ENCODE data around the gene CCNB1IP1.

DNA sequence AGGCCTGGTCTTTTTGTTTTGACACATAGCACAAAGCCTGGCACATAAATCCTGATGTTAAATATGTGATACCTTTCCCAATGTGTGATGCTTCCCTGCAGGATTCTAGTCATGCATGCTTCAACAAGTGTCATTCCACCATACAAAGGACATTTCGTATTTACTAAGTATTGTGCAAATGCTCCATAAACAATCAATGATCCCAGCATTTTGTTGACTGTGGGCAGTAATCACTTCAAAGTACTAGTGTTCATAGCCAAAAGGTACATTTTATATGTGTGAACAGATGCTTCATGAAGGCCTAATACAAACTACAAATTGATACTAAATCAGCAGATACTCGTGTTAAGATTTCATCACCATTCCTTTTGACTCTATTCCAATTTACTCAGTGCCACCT, 4.4 kb downstream of the CCNB1IP1 start:
- TF ChIP-seq EZH2 (IDR thresholded peaks at IDR 0.05) (no peak), POLR2AphosphoS5 (IDR thresholded peaks at IDR 0.05; ENCODE audit: borderline replicate concordance, low read depth, low read length) (no peak)
